Measurements from ENCODE around the gene CLPSL2.

DNA sequence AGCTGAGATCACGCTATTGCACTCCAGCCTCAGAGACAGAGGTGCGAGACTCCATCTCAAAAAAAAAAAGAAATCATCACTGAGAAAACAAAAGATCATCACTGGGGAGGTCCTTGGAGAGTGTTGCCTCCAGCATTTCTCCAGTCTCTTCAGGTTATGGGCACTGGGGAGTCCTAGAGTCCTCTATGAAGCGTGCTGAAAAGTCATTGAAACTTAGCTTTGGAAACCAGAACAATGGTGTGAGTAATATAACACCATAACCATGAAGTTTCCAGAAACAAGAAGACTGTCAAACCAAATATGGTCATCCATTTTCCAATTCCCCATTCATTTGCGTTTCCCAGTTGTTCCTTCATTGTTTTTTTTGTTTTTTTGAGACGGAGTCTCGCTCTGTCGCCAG, 25.8 kb upstream of the CLPSL2 start:
- TF ChIP-seq, protein P1, sequence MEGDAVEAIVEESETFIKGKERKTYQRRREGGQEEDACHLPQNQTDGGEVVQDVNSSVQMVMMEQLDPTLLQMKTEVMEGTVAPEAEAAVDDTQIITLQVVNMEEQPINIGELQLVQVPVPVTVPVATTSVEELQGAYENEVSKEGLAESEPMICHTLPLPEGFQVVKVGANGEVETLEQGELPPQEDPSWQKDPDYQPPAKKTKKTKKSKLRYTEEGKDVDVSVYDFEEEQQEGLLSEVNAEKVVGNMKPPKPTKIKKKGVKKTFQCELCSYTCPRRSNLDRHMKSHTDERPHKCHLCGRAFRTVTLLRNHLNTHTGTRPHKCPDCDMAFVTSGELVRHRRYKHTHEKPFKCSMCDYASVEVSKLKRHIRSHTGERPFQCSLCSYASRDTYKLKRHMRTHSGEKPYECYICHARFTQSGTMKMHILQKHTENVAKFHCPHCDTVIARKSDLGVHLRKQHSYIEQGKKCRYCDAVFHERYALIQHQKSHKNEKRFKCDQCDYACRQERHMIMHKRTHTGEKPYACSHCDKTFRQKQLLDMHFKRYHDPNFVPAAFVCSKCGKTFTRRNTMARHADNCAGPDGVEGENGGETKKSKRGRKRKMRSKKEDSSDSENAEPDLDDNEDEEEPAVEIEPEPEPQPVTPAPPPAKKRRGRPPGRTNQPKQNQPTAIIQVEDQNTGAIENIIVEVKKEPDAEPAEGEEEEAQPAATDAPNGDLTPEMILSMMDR (IDR thresholded peaks at IDR 0.05): no peak
- no peak for TF ChIP-seq POLR2A (IDR thresholded peaks at IDR 0.05)

Measured in transverse colon (tissue), 3 donors.